HG03108 (cell line): ENCODE measurements around the gene CCSER1.
"Not testable (repeated sequence)": the region's sequence is repeated elsewhere in the genome, so short reads cannot be mapped to it uniquely, and the experiment has no call there.

Source experiments
- ATAC-seq: cut with Tn5 transposase; IDR thresholded peaks from one replicate; pipeline ENCODE4 v1.9.1; 2021; ENCODE audit warnings: moderate library complexity; ENCODE audit not compliant: unreplicated experiment

CCSER1 gene

DNA sequence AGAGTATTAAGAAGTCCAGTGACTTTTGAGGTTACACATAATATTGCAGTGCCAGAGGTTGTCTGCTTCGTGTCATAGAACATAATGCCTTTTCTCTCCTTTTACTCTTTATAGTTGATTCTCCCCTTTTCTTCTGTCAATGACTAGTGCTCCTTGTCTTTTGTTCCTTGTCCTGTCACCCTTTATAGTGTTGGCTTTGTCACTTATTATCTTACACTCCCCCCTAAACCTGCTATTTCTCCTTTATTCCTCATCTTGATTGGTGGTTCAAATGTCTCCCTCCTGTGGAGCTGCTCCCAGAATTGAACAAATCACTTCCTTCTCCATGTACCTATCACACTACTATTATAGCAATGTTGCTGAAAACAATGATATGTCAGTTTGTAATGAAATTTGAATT lies 1320.0 kb downstream of the CCSER1 start:
- no peak for ATAC-seq

DNA sequence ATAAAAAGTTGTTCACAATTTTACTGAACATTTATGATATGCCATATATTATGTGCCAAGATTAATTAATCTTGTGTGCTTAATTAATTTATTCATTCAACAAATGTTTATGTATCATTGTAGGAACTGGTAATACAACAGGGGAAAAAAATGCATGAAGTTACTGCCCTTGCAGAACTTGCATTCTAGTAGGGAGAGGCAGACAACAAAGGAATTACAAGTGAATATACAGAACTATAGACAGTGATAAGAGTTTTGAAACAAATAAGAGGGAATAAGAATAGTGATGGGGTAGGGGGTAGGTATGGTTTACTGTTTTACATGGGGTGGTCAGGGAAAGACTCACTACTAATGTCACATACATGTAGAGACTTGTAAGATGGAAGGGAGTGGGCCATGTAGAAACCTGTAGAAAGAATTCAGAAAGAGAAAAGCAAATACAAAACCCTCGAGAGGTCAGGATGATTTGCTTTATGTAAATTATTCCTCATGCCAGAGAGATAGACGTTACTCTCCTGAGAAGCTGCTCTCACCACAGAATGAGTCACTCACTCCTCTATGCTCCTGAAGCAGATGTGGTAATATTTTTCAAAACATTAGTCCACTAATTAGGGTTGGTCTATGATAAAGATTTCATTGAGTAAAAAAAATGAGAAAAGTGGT lies 1321.6 kb downstream of the CCSER1 start:
- ATAC-seq = no peak

DNA sequence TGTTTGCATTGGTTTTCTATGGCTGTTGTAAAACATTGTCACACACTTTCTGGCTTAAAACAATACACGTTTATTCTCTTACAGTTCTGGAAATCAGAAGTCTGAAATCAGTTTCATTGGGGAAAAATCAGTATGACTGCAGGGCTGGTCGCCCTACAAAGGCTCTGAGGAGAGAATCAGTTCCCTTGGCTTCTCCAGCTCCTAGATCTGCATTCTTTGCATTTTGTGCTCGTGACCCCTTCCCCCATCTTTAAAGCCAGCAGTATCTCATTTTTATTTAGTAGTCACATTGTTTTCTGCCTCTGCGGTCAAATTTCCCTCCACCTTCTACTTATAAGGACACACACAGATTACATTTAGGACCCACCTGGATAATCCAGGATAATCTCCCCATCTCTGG lies 1326.9 kb downstream of the CCSER1 start:
- ATAC-seq = no peak

DNA sequence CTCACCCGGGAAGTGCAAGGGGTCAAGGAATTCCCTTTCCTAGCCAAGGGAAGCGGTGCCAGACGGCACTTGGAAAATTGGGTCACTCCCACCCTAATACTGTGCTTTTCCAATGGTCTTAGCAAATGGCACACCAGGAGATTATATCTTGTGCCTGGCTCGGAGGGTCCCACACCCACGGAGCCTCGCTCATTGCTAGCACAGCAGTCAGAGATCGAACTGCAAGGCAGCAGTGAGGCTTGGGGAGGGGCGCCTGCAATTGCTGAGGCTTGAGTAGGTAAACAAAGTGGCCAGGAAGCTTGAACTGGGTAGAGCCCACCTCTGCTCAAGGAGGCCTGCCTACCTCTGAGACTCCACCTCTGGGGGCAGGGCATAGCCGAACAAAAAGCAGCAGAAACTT lies 1335.4 kb downstream of the CCSER1 start:
- not testable (repeated sequence) for ATAC-seq

DNA sequence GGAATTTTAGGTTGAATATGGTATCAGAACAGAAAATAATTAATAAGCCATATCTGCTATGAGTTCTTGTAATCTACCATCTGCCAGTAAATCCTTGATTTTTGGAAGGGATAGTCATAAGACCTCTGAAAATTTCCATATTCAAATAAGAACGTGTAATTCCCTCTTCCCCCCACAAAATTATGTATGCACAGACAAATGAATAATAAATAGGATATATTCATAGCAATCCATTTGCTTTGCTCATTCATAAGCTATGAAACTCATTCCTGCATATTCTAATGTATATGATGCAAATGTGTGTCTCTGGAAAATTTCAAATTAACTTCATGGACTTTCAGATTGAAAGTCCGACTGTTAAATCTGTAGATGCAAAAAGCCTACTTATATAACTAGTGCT lies 1343.5 kb downstream of the CCSER1 start:
- ATAC-seq = no peak

DNA sequence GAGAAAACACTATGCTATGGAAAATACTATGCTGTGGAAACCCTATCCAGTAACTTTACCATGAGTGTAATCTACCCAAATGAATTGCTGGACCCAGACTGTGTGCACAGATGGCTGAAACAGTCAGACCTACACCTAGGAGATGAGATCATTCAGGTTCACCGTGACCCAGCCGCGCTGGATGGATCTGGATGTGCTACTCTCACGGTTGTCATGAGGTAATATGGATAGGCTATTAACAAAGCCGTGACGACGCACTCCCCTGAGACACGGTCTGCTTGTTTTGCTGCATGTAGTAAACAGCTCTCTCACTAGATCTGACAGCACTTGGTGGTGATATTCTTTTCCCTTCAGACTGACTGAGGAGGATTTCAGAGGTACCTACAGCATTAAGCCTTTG lies 1344.1 kb downstream of the CCSER1 start:
- no peak for ATAC-seq

DNA sequence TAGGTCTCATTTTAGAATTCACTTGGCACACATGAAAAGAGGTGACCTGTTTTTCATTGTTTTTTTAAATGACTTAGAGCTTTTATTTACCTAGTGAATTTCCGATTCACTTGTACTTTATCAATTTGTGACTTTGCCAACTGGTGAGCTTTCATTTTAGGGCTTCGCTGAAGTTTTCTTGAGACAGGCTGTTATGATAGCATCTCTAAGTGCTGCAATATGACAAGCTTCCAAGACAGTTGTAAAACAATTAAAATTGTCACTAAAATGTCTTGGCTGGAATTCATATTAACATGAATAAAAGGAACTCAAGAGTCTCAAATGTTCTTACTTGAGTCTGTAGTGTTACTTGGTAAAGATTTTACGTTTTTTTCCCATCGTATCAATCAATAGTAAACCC lies 1344.9 kb downstream of the CCSER1 start:
- no peak for ATAC-seq

DNA sequence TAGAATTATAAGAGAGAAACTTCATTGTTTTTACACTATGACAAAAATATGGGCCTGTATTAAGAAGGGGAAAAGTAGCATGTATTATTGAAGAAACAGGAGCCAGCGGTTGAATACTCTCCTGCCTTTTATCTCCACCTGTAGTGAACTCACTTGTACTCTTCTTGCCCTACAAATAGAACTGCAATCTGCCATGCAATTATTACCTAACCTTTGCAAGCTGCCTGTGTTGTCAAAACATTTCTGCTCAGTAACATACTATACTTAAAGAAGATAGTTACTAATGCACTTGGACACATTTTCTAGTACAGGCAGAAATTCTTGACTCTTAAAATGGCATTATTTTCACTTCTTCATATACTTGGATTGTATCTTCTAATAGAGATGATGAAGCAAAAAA lies 1358.2 kb downstream of the CCSER1 start:
- no peak for ATAC-seq

DNA sequence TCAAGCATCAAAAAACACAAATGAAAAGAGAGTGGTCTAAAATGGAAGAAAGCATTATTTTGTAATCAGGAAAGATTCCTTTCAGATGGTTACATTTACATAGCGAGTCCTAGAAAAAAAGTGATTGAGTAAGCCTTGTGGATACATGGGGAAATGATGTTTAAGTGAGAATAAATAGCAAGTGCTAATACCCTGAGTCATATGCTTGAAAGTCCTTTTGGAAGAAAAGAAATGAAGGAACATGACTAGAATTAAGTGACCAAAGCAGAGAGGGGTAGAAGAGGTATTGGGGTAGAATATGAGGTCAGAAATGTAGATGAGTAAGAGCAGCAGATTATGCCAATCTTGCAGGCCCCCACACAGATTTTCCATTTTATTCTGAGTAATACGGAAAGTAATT lies 1361.8 kb downstream of the CCSER1 start:
- no peak for ATAC-seq

DNA sequence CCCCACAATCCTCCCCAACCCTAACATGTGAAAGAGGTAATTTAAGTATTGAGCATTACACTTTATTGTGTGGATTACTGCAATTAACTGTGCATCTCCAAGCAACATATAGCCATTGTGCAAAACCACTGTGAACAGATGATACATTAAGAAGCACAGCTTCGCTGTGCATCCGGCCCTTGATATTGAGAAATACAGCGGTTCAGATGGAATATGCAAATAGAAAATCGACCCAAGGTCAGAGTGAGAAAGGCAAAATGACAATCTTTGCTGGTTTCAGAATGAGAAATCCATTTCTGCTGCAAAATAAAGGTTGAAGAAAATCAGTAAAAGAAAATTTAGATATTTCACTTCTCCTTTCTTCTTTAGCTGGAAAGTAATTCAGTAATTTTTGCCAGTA lies 1370.7 kb downstream of the CCSER1 start:
- no peak for ATAC-seq

DNA sequence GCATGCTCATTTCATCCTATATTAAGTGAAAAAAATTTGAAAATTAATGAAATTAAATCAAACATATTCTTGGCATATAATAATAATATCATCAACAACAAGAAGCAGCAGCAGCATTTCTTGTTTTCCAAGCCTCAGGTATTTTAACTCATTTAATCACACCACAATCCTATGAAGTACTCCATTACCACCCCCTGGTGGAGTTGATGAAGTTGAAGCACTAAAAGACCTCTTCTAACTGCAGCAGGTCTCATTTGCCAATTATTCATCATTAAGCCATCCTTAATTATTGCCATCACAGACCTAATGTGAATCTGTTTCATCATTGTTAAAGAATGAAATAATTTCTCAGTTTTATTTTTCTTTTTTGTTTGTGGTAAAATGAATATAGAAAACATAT lies 1375.2 kb downstream of the CCSER1 start:
- ATAC-seq = no peak

DNA sequence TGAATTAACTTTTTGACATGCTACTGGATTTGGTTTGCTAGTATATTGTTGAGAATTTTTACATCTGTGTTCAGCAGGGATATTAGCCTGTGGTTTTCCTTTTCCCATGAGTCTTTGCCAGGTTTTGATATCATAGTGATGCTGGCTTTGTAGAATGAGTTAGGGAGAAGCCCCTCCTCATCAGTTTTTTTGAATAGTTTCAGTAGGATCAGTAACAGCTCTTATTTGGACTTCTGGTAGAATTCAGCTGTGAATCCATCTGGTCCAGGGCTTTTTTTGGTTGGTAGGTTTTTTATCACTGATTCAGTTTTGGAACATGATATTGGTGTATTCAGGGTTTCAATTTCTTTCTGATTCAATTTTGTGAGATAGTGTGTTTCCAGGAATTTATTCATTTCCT lies 1386.1 kb downstream of the CCSER1 start:
- ATAC-seq = no peak

DNA sequence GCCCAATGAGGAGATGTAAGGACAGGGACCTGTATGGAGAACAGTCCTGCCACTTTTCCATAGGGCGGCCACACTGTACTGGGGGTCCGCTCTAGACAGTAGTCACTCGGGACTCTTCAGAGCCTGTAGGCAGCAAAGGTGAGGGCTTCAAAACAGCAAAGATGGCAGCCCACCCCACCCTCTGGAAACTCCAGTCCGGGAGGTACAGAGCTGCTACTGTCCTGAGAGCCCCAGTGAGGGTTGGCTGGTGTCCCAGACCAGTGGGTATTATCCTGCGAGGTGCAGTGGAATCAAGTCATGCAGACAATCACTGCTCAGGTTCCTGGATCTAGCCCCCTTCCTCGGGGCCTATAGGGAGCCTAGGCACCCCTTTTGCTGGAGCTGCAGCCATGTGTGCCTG lies 1392.0 kb downstream of the CCSER1 start:
- no peak for ATAC-seq

DNA sequence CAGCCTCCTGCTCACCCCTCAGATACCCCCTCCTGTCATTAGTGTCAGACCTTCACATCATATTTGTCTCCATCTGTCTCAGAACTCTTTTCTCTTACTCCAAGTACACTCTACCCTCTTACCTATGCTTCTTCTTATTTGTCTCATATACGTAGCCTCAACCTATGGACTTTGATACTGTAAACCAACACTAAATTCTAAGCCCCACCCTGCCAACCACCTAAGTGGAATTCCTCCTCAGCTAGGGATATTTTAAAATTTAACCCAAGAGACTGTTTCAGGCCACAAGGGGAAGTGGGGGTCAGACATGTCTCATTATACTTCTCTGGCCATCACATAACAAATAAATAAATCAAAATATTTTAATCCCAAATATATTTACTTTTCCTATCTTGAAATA lies 1398.4 kb downstream of the CCSER1 start:
- ATAC-seq = no peak

DNA sequence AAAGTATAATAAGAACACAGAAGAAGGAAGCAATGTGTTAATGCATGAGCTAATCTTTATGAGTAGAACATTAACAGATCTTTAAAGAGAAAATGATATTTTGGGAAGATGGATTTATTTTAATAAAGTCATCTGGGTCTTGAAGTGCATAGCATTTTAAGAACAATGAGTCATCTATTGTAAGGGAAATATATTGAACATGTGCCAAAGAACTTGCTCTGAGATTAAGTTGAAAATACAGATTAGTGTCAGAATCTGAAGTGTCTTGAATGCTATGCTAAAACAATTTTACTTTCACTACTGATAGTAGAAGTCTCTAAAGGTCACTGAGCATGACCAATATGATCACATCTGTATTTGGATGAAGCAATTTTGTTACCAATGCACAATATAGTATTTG lies 1399.9 kb downstream of the CCSER1 start:
- ATAC-seq = no peak

DNA sequence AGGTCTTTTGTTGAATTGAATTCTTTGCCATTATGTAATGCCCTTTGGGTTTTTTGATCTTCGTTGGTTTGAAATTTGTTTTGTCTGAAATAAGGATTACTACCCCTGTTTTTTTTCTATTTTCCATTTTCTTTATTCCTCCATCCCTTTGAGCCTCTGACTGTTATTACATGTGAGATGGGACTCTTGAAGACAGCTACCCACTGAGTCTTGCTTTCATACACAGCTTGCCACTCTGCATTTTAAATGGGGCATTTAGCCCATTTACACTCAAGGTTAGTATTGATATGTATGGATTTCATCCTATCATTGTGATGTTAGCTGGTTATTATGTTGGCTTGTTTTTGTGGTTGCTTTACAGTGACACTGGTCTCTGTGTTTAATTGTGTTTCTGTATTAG lies 1440.4 kb downstream of the CCSER1 start:
- no peak for ATAC-seq

DNA sequence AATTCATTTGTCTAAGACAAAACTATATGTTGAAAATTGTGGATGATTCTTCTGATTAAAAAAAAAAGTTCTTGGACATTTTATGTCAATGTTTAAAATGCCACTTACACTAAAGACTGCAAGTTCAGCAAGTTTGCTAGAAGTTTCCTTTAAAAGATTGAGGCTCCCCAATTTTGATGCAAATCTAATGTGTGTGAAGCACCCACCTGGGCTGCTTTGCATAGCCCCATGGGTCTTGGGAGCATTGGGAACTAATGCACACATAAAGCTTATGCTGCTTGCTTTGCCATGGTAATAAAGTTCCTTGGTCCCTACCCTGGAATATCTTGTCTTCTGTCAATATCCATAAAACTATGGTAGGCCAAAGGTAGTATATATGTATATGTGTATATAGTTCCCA lies 1450.7 kb downstream of the CCSER1 start:
- ATAC-seq = no peak

DNA sequence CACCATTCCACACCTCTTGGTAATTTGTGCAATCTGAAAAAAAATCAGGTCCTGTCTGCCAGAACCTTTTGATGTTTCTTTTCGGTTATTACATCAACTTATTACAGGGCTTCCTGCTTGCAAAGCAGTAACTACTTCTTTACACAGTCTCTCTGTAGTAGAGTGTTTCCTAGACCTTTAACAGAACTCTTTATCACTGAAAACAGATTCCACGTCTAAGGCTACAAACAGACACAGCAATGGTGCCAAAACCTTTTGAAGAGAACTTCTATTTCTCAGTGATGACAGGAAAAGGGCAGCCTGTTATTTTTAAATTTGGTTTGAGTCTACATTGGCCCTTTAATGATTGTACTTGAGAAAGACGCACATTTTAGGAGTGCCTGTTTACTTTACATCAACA lies 1463.1 kb downstream of the CCSER1 start:
- no peak for ATAC-seq

DNA sequence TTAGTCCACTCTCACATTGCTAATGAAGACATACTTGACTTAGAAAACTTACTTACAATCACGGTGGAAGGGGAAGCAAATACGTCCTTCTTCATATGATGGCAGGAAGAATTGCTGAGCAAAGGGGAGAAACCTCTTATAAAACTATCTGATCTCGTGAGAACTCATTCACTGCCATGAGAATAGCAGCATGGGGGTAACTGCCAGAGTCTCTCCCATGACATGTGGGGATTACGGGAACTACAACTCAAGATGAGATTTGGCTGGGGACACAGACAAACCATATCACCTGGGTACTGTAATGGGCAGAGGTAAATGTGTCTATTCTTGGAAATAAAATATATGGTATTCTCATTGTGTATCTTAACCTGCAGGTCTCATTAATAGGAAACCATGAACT lies 1464.9 kb downstream of the CCSER1 start:
- no peak for ATAC-seq

DNA sequence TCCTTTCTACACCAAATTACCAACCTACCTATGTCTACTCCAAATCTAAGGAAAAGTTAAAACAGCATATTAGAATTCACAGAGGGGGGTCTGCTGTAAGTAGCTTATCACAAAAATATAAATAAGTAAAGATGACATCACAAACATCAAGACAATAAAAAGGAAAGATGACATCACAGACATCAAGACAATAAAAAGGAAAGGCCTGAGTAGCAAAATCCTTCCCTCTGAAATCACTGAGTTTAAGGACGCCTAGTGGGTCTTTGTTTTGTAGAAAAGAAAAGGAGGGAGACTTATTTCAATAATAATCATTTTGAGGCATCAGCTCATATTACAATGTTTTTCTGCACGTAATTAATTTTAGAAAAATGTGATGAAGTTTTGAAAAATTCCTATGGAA lies 1469.5 kb downstream of the CCSER1 start:
- no peak for ATAC-seq

DNA sequence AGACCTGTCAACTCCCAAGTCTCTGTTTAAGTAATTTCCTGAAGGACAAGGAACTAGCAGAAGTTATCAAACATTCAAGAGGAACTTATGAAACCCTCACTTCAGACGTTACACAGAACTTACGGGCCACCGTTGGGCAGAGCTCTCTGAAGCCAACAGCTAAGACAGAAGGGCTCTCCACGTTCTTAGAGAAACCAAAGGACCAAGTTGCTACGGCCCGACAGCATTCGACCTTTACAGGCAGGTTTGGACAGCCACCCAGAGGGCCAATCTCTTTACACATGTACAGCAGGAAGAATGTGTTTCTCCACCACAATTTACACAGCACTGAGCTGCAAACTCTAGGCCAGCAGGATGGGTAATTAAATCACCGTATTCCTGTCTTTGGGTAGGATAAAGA lies 1471.5 kb downstream of the CCSER1 start:
- no peak for ATAC-seq

DNA sequence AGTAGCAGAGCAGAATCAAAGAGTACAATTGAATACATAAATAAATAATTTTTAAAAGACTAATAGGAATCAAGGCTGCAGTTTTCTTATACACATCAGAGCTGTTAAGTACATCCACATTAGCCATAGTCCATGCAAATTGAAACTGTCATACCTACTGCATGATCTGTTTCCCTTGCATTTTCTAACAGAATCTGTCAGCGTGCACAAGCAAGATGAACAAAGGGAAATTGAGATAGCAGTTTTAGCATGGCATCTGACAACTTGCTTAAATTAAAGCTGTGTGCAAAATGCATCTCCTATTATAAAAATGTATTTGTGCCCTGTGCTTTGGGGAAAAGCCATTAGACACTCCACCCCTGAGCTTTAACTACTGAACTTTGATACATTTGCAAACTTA lies 1473.1 kb downstream of the CCSER1 start:
- no peak for ATAC-seq

DNA sequence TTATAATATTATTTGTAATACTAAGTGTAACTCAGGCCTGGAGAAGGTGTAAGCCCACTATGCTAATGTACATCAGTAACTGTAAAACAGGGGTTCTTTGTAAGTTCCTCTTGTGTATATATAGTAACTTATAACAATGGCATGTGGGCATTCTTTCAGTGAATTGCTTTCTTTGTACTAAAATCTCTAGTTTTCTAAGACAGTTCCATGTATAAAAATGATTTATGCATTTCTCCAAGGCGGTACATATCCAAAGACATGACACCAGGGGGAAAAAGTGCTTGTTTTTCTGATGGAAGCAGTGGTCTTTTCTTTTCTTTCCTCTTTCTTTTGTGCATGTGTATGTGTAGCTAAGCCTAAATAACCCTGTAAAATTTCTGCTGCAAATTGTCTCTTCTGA lies 1474.2 kb downstream of the CCSER1 start:
- no peak for ATAC-seq

DNA sequence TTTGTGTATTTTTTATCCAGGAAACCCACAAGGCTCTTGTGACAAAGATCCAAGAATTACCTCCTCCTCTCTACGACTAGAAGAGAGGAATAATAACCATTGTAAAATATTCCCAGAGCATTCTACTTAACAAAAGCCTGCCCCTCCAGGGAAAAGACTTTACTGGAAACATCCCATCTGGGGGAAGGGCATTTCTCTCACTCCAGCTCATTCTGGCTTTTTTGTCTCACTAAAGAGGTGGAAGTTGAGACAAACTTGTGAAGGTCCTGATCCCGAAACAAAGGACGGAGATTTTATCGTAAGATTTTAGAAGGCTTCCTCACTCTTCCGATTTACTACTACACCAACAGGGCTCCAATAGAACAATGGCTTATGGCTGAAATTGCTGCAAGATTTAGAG lies 1484.6 kb downstream of the CCSER1 start:
- no peak for ATAC-seq
